Endothelial cell of umbilical vein (primary cell): ENCODE measurements around the gene TDRD3. TPM values are rescaled to one million over a fixed set of nuclear protein-coding genes. Genes with fewer than 3 reads are reported as not detected.

ENCODE experiments used
- BruUV-seq: library from RNA; stranded (reverse); fragments of 400-500 nt; replicated peaks from 2 replicates; lab custom pipeline; 2021; lab: Mats Ljungman, UMichigan
- CTCF ChIA-PET: fragments of 300-600, 350-600 bp; sonication (Branson Sonifier 250); formaldehyde crosslinking; loops from one replicate; lab custom pipeline; 2021; ENCODE audit warnings: antibody characterized with exemption, inconsistent platforms; lab: Charles Lee
- POLR2A ChIA-PET: fragments of 300-600, 350-600 bp; sonication (Branson Sonifier 250); formaldehyde crosslinking; loops from one replicate; lab custom pipeline; 2021; ENCODE audit warnings: antibody characterized with exemption, inconsistent platforms; lab: Charles Lee
- DNase-seq: peaks from one replicate; pipeline ENCODE4 v3.0.0-alpha.2; 2011; ENCODE audit warnings: low read depth, low spot score
- FAIRE-seq: peaks from 2 replicates; lab custom pipeline; 2011; peaks lifted over from hg19 to GRCh38; lab: Jason Lieb, UNC
- H2AFZ ChIP-seq: 2 replicates; pipeline ENCODE4 v1.6.0; 2012; ENCODE audit warnings: low read depth, low read length, control low read depth, inconsistent platforms
- H3K27ac ChIP-seq: 2 replicates; pipeline ENCODE4 v1.5.1; 2011; ENCODE audit warnings: low read depth, mild to moderate bottlenecking, control low read depth, low read length, moderate library complexity; ENCODE audit not compliant: insufficient read depth
- H3K27me3 ChIP-seq, 2 experiments: 2 replicates each; pipeline versions ENCODE4 v1.6.0 to v1.6.1; 2011; ENCODE audit warnings: low read length in 2 of 2, mixed read lengths in 1 of 2; ENCODE audit not compliant: control insufficient read depth in 2 of 2, insufficient read depth in 2 of 2
- H3K36me3 ChIP-seq, 2 experiments: 2 replicates in 1 of 2; 3 replicates in 1 of 2; pipeline ENCODE4 v1.5.1; 2011; ENCODE audit warnings: low read length in 2 of 2, mild to moderate bottlenecking in 1 of 2, moderate library complexity in 1 of 2; ENCODE audit not compliant: control insufficient read depth in 2 of 2, insufficient read depth in 2 of 2; ENCODE audit errors: extremely low read depth in 1 of 2
- H3K4me1 ChIP-seq: 3 replicates; pipeline ENCODE4 v1.5.1; 2011; ENCODE audit warnings: mild to moderate bottlenecking, low read length; ENCODE audit not compliant: control insufficient read depth, insufficient read depth; ENCODE audit errors: extremely low read depth
- H3K4me2 ChIP-seq: 2 replicates; pipeline ENCODE4 v1.6.1; 2011; ENCODE audit warnings: low read length, control low read depth, mixed read lengths; ENCODE audit not compliant: insufficient read depth
- H3K4me3 ChIP-seq, 3 experiments: fragments of 200-600 bp in 1 of 3; sonication (generic), shearing (Covaris generic) in 1 of 3; replicated peaks in 1 of 3; 2 replicates each; pipeline ENCODE4 v1.5.1; 2011 to 2016; ENCODE audit warnings: control low read depth in 3 of 3, low read length in 3 of 3, mild to moderate bottlenecking in 2 of 3, inconsistent platforms in 1 of 3, low read depth in 1 of 3, moderate library complexity in 1 of 3; ENCODE audit not compliant: insufficient read depth in 1 of 3
- H3K79me2 ChIP-seq: 2 replicates; pipeline ENCODE4 v1.6.0; 2012; ENCODE audit warnings: low read length, inconsistent platforms; ENCODE audit not compliant: control insufficient read depth, insufficient read depth
- H3K9ac ChIP-seq: replicated peaks from 2 replicates; pipeline ENCODE3; 2011; ENCODE audit warnings: low read length, control low read depth; ENCODE audit not compliant: insufficient read depth; ENCODE audit errors: extremely low read depth
- H3K9me1 ChIP-seq: replicated peaks from 3 replicates; pipeline ENCODE4 v1.6.0; 2011; ENCODE audit warnings: mild to moderate bottlenecking, low read length; ENCODE audit not compliant: control insufficient read depth, insufficient read depth; ENCODE audit errors: extremely low read depth
- H3K9me3 ChIP-seq: replicated peaks from 2 replicates; pipeline ENCODE4 v1.5.1; 2012; ENCODE audit warnings: low read length, inconsistent platforms; ENCODE audit not compliant: control insufficient read depth, insufficient read depth
- H4K20me1 ChIP-seq: replicated peaks from 2 replicates; pipeline ENCODE3; 2011; ENCODE audit warnings: mild to moderate bottlenecking, low read length; ENCODE audit not compliant: control insufficient read depth, insufficient read depth; ENCODE audit errors: extremely low read depth
- CTCF ChIP-seq, 2 donors: IDR thresholded peaks; 1 replicate in 1 of 2; 2 replicates in 1 of 2; pipeline ENCODE4 v1.5.1; 2011; ENCODE audit warnings: low read length in 2 of 2, mild to moderate bottlenecking in 2 of 2, moderate library complexity in 2 of 2, control low read depth in 1 of 2, inconsistent platforms in 1 of 2, low read depth in 1 of 2; ENCODE audit not compliant: insufficient read depth in 1 of 2; ENCODE audit errors: extremely low read depth in 1 of 2
- EZH2 ChIP-seq: IDR thresholded peaks from 2 replicates; pipeline ENCODE4 v1.6.1; 2012; ENCODE audit warnings: borderline replicate concordance, low read depth, mild to moderate bottlenecking, moderate library complexity, low read length, inconsistent platforms; ENCODE audit not compliant: severe bottlenecking
- FOS ChIP-seq: IDR thresholded peaks from 2 replicates; pipeline ENCODE4 v1.6.1; 2011; ENCODE audit warnings: mild to moderate bottlenecking, low read length, moderate library complexity, borderline replicate concordance; ENCODE audit not compliant: insufficient read depth
- GATA2 ChIP-seq: IDR thresholded peaks from 2 replicates; pipeline ENCODE4 v1.7.0; 2011; ENCODE audit warnings: low read depth, mild to moderate bottlenecking, moderate library complexity, mixed read lengths, low read length; ENCODE audit not compliant: insufficient read length, insufficient read depth
- JUN ChIP-seq: IDR thresholded peaks from 2 replicates; pipeline ENCODE4 v1.6.1; 2011; ENCODE audit warnings: borderline replicate concordance, low read depth; ENCODE audit not compliant: insufficient read length, insufficient read depth
- MAX ChIP-seq: IDR thresholded peaks from 2 replicates; pipeline ENCODE4 v1.6.1; 2011; ENCODE audit not compliant: insufficient read depth, insufficient read length
- MYC ChIP-seq: IDR thresholded peaks from one replicate; pipeline ENCODE4 v1.6.1; 2011; ENCODE audit warnings: mild to moderate bottlenecking, low read depth, low read length
- POLR2A ChIP-seq: IDR thresholded peaks from 2 replicates; pipeline ENCODE4 v1.6.1; 2012; ENCODE audit warnings: low read depth, mild to moderate bottlenecking, control low read depth, low read length
- POLR2AphosphoS5 ChIP-seq: IDR thresholded peaks from 2 replicates; pipeline ENCODE4 v1.6.1; 2012; ENCODE audit warnings: low read depth, mild to moderate bottlenecking, control low read depth, low read length, moderate library complexity; ENCODE audit not compliant: insufficient read depth
- dilution Hi-C: fragments of 300-500 bp; cut with MboI; formaldehyde crosslinking; loops from one replicate; pipeline ENCODE4 v1.15.0; 2019; ENCODE audit warnings: low sequenced_read_pairs; ENCODE audit not compliant: extremely low pct_ligation_motif_present
- intact Hi-C: fragments of 100-400 bp; cut with micrococcal nuclease; formaldehyde crosslinking; loops from one replicate; pipeline ENCODE4 v1.10.0; 2022
- polyA plus RNA-seq, 4 experiments: library from polyadenylated mRNA; depleted of rRNA in 3 of 4; stranded (reverse) in 3 of 4; unstranded in 1 of 4; fragments of >200 nt; gene quantifications; 2 replicates each; pipeline versions ENCODE4 v1.2.1 to v1.2.3, GENCODE V29; 2011 to 2012; ENCODE audit warnings: missing spikeins in 1 of 4
- total RNA-seq: library from RNA; stranded (reverse); gene quantifications from 2 replicates; pipeline ENCODE4 v1.2.3, GENCODE V29; 2021

Gene TDRD3
- total and polyA plus RNA-seq, 2 donors (not counting 3 experiments of a cell fraction or from before 2014, with no cell fraction given), result 3.0 to 16.3 TPM

GRCh38 chr13:60379837-60380565 is 17.0 kb upstream of the TDRD3 start:
- H3K9me3 ChIP-seq, result no peaks in the 10 kb centered on the region
- no peak overlapping the region for H2AFZ ChIP-seq
- TF ChIP-seq JUN (no peak), MYC (no peak), CTCF (IDR thresholded peaks at IDR 0.05; ENCODE audit: extremely low read depth in 1 of 2, insufficient read depth in 1 of 2, low read depth in 1 of 2, low read length in 2 of 2) (no peak), POLR2AphosphoS5 (no peak), FOS (no peak), POLR2A (no peak), MAX (no peak), EZH2 (no peak), GATA2 (no peak)
- no peak overlapping the region for H3K27ac ChIP-seq
- H3K4me1 ChIP-seq, result peaks cover 8% of the 10 kb centered on the region
- H3K79me2 ChIP-seq, result no peaks in the 10 kb centered on the region
- DNase-seq (no peak), FAIRE-seq (no peak)
- H3K9me1 ChIP-seq, result no peaks in the 10 kb centered on the region
- ChIA-PET POLR2A (no interaction called here), CTCF (interaction anchor here (0.8 kb wide), 1 partner anchor 11 kb away, joined by 3 read pairs; no protein-coding TSS in a partner anchor)
- no peak overlapping the region for H3K9ac ChIP-seq
- no peak overlapping the region for H3K4me3 ChIP-seq
- H3K36me3 ChIP-seq, result no peaks in the 10 kb centered on the region
- intact Hi-C loops (no loop called here), dilution Hi-C loops (no loop called here)
- peaks cover under 1 to 1% of the 10 kb centered on the region in 2 experiments for H3K27me3 ChIP-seq
- H3K4me2 ChIP-seq, result no peak overlapping the region
- no peaks in the 10 kb centered on the region for H4K20me1 ChIP-seq
- BruUV-seq, result no TSS peak
